OCI-LY1 (cell line): ENCODE results near the gene PIK3CA.
A peak's percentile ranks its signal among the peaks of the same experiment; 100 is the strongest.

Experiments
- H2AFZ ChIP-seq: fragments of 200-600 bp; sonication (generic), shearing (Covaris generic); 2 replicates; pipeline ENCODE4 v1.6.0; 2014; ENCODE audit warnings: antibody characterized with exemption, mild to moderate bottlenecking, low read length
- H3F3A ChIP-seq: fragments of 200-600 bp; sonication (generic), shearing (Covaris generic); 2 replicates; pipeline ENCODE4 v1.6.0; 2014; ENCODE audit warnings: mild to moderate bottlenecking, antibody characterized with exemption, low read length, moderate library complexity; ENCODE audit not compliant: insufficient read depth
- H3K27ac ChIP-seq: fragments of 200-600 bp; sonication (generic); 2 replicates; pipeline ENCODE4 v1.5.1; 2014; ENCODE audit warnings: low read length, mixed run types, mild to moderate bottlenecking, low read depth; ENCODE audit not compliant: poor library complexity, severe bottlenecking
- H3K27me3 ChIP-seq: fragments of 200-600 bp; sonication (generic); 2 replicates; pipeline ENCODE4 v1.6.0; 2014; ENCODE audit warnings: antibody characterized with exemption, mild to moderate bottlenecking, low read length, moderate library complexity; ENCODE audit not compliant: insufficient read depth
- H3K36me3 ChIP-seq: fragments of 200-600 bp; sonication (generic); 2 replicates; pipeline ENCODE4 v1.6.1; 2014; ENCODE audit warnings: mild to moderate bottlenecking, antibody characterized with exemption, low read length, moderate library complexity, mixed read lengths; ENCODE audit not compliant: insufficient read depth
- H3K4me1 ChIP-seq: fragments of 200-600 bp; sonication (generic); 2 replicates; pipeline ENCODE4 v1.5.1; 2014; ENCODE audit warnings: mild to moderate bottlenecking, low read length, moderate library complexity; ENCODE audit not compliant: insufficient read depth, severe bottlenecking
- H3K4me2 ChIP-seq: fragments of 200-600 bp; sonication (generic), shearing (Covaris generic); 2 replicates; pipeline ENCODE4 v1.6.1; 2014; ENCODE audit warnings: low read length
- H3K4me3 ChIP-seq: fragments of 200-600 bp; sonication (generic); 2 replicates; pipeline ENCODE4 v1.5.1; 2014; ENCODE audit warnings: low read length, low read depth, mild to moderate bottlenecking, mixed read lengths; ENCODE audit not compliant: poor library complexity, severe bottlenecking
- H3K79me2 ChIP-seq: fragments of 200-600 bp; shearing (Covaris generic); 2 replicates; pipeline ENCODE4 v1.6.1; 2016; ENCODE audit warnings: mixed run types, low read length, mixed read lengths; ENCODE audit not compliant: insufficient read depth
- H3K9ac ChIP-seq: fragments of 200-600 bp; sonication (generic), shearing (Covaris generic); 2 replicates; pipeline ENCODE4 v1.6.1; 2014; ENCODE audit warnings: mild to moderate bottlenecking, low read length, mixed read lengths
- H3K9me2 ChIP-seq: fragments of 200-600 bp; sonication (generic), shearing (Covaris generic); 2 replicates; pipeline ENCODE4 v1.6.1; 2014; ENCODE audit warnings: low read depth, mild to moderate bottlenecking, low read length, mixed read lengths
- H3K9me3 ChIP-seq: fragments of 200-600 bp; shearing (Covaris generic); 2 replicates; pipeline ENCODE4 v1.6.1; 2014; ENCODE audit warnings: low read length, mixed read lengths
- H4K20me1 ChIP-seq: fragments of 200-600 bp; sonication (generic), shearing (Covaris generic); 2 replicates; pipeline ENCODE4 v1.6.0; 2016; ENCODE audit warnings: mild to moderate bottlenecking, low read length; ENCODE audit not compliant: insufficient read depth
- EZH2 ChIP-seq: fragments of 200-600 bp; sonication (generic), shearing (Covaris generic); IDR thresholded peaks from 2 replicates; pipeline ENCODE4 v1.8.0; 2017; ENCODE audit warnings: borderline replicate concordance, mixed run types, mild to moderate bottlenecking, antibody characterized with exemption, low read length, moderate library complexity, mixed read lengths
- TF ChIP-seq, protein P1 (sequence below): fragments of 200-600 bp; sonication (generic), shearing (Covaris generic); IDR thresholded peaks from 2 replicates; pipeline ENCODE4 v1.5.1; 2017; ENCODE audit warnings: mild to moderate bottlenecking, antibody characterized with exemption, low read length, moderate library complexity, mixed read lengths

The PIK3CA gene

DNA sequence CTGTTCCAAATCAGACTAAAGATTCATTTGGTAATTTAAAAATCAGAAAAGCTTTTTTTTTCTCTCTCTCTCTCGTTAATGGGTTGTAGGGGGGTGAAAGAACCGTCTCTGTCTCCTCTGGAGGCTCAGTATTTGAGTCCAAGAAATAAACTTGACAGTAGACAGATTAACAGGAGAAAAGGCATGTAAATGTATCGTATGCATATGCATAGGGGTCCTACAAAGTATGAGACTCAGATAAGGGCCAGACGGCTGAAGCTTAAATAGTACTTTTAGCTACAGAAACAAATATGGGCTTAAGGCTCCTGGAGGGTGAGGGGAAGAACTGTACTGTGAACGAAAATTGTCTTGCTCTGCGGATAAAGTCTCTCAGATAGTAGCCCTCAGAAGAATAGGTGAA, 42.4 kb downstream of the PIK3CA start:
- Histone ChIP-seq H3K4me2 (no peak overlapping the region), H3K4me3 (no peak overlapping the region), H2AFZ (no peak overlapping the region), H3K9me2 (no peaks in the 10 kb centered on the region), H3K4me1 (peaks cover 27% of the 10 kb centered on the region), H3K27ac (no peak overlapping the region), H3K79me2 (peaks cover 37% of the 10 kb centered on the region), H3K9me3 (no peaks in the 10 kb centered on the region), H3K27me3 (no peaks in the 10 kb centered on the region), H3K9ac (no peak overlapping the region), H4K20me1 (no peaks in the 10 kb centered on the region), H3K36me3 (no peaks in the 10 kb centered on the region), H3F3A (no peaks in the 10 kb centered on the region)
- TF ChIP-seq EZH2 = no peak
- TF ChIP-seq, protein P1, sequence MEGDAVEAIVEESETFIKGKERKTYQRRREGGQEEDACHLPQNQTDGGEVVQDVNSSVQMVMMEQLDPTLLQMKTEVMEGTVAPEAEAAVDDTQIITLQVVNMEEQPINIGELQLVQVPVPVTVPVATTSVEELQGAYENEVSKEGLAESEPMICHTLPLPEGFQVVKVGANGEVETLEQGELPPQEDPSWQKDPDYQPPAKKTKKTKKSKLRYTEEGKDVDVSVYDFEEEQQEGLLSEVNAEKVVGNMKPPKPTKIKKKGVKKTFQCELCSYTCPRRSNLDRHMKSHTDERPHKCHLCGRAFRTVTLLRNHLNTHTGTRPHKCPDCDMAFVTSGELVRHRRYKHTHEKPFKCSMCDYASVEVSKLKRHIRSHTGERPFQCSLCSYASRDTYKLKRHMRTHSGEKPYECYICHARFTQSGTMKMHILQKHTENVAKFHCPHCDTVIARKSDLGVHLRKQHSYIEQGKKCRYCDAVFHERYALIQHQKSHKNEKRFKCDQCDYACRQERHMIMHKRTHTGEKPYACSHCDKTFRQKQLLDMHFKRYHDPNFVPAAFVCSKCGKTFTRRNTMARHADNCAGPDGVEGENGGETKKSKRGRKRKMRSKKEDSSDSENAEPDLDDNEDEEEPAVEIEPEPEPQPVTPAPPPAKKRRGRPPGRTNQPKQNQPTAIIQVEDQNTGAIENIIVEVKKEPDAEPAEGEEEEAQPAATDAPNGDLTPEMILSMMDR = no peak

DNA sequence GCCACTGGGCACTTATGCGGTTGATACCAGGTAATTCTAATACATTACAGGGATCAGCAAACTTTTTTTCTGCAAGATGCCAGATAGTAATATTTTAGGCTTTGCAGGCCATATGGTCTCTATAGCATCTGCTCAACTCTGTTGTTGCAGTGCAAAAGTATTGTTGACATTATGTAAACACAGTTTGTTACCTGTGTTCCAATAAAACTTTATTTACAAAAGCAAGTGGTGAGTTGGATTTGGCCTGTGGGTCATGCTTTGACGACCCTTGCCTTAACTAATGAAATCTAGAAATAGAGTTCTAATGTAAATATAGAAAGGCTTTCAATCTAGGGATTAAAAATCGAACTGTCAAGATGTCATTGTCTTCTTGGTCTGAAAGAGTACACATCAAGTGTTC, 44.4 kb downstream of the PIK3CA start:
- Histone ChIP-seq H3K4me1 (peaks cover 45% of the 10 kb centered on the region), H2AFZ (no peak overlapping the region), H4K20me1 (no peaks in the 10 kb centered on the region), H3K27me3 (no peaks in the 10 kb centered on the region), H3F3A (no peaks in the 10 kb centered on the region; the same call in 1 of the 2 replicates), H3K27ac (no peak overlapping the region), H3K9ac (no peak overlapping the region), H3K9me2 (no peaks in the 10 kb centered on the region), H3K36me3 (0 out of 2 replicates have a peak, but pooled peaks cover 3% of the 10 kb centered on the region), H3K79me2 (peaks cover 48% of the 10 kb centered on the region), H3K9me3 (no peaks in the 10 kb centered on the region), H3K4me2 (no peak overlapping the region), H3K4me3 (no peak overlapping the region)
- no peak for TF ChIP-seq EZH2
- TF ChIP-seq, protein P1 = no peak

DNA sequence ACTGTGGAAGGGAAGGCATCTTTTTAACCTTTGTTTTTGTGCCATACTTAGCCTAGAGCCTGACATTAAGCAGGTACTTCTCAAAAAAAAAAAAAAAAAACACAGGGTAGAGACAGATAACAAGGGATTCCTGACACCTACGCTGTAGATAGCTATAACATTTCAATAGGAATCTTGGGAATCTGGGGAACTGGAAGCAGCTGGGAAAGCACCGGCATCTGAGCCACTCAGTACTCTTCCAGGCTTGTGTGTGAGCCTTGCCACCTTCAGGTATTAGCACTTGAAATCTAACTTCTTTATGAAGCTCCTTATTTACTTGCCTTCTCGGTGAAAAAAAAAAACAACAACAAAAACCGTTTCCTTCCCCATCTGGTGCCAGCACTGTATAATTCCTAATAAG, 46.8 kb downstream of the PIK3CA start:
- H3K27ac ChIP-seq = peak overlapping the region; percentile 82
- H3K4me1 ChIP-seq = peaks cover 37% of the 10 kb centered on the region
- no peak overlapping the region for H2AFZ ChIP-seq
- H4K20me1 ChIP-seq = no peaks in the 10 kb centered on the region
- no peaks in the 10 kb centered on the region; the same call in 1 of the 2 replicates for H3F3A ChIP-seq
- no peaks in the 10 kb centered on the region for H3K9me2 ChIP-seq
- H3K36me3 ChIP-seq = peaks cover 14% of the 10 kb centered on the region; the same call in 1 of the 2 replicates
- TF ChIP-seq, protein P1 = no peak
- no peak for TF ChIP-seq EZH2
- H3K9me3 ChIP-seq = no peaks in the 10 kb centered on the region
- peak overlapping the region; percentile 17; the same call in 1 of the 2 replicates for H3K4me2 ChIP-seq
- H3K4me3 ChIP-seq = no peak overlapping the region
- no peak overlapping the region for H3K9ac ChIP-seq
- no peaks in the 10 kb centered on the region for H3K27me3 ChIP-seq
- peaks cover 31% of the 10 kb centered on the region for H3K79me2 ChIP-seq
